ENCODE results near the gene ZNF490.
"Not testable (repeated sequence)": the region's sequence is repeated elsewhere in the genome, so short reads cannot be mapped to it uniquely, and the experiment has no call there.

Gene ZNF490

GRCh38 chr19:12610540-12611360 lies at the start of gene ZNF490, which contains the start of gene ZNF791:
TSS of gene ZNF490 (minus strand) at chr19:12610813. CDS start at chr19:12610680, 133 bp downstream.
TSS of gene ZNF791 (plus strand) at chr19:12610920. CDS start at chr19:12611080, 160 bp downstream.
- DNase-seq, result peak; percentile 96

GRCh38 chr19:12657966-12658365 lies 47.4 kb upstream of the ZNF490 start:
- DNase-seq, result no peak

GRCh38 chr19:12656899-12657571 lies 46.4 kb upstream of the ZNF490 start:
- DNase-seq, result no peak

GRCh38 chr19:12655546-12655945 lies 44.9 kb upstream of the ZNF490 start:
- no peak for DNase-seq

DNA sequence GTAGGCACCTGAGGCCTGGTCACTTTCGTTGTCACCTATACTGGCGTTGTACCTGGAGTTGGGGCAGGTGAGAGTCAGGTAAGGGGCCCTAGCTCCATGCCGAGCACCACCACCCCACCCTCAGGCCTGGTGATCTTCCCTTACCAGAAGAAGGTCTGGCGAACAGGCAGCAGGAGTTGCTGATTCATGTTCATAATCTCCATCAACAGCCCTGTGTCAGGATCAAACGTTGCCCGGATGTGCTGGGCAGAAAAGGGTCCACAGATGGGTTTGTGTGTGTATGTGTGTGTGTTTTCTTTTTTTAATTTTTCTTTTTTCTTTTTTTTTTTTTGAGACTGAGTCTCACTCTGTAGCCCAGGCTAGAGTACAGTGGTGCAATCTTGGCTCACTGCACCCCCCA lies 41.6 kb upstream of the ZNF490 start:
- DNase-seq, result no peak

GRCh38 chr19:12649941-12650340 lies 39.3 kb upstream of the ZNF490 start:
- no peak for DNase-seq

GRCh38 chr19:12648088-12648487 lies 37.5 kb upstream of the ZNF490 start:
- no peak for DNase-seq

GRCh38 chr19:12647490-12648071 lies 37.0 kb upstream of the ZNF490 start:
- DNase-seq, result peak; percentile 44

GRCh38 chr19:12647047-12647446 lies 36.4 kb upstream of the ZNF490 start:
- no peak for DNase-seq

DNA sequence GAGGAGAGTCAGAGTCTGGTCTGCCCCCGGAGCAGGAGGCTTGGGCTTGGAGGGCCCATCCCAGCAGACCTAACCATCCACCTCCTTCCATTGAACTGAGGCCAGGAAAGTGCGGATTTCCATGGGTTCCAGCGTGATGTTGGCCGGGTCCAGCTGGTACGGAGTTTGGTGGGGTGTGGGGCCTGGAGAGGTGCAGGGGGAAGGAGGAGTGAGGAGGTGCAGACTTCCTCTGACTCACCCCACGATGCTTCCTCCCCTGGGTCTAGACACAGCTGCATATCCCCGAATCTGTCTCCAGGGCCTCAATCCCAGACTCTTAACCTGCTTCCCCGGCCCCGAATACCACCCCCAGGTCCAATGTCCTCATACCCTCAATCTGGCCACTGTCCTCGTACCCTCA lies 35.9 kb upstream of the ZNF490 start:
- DNase-seq, result no peak

GRCh38 chr19:12643716-12644115 lies 33.1 kb upstream of the ZNF490 start:
- not testable (repeated sequence) for DNase-seq

DNA sequence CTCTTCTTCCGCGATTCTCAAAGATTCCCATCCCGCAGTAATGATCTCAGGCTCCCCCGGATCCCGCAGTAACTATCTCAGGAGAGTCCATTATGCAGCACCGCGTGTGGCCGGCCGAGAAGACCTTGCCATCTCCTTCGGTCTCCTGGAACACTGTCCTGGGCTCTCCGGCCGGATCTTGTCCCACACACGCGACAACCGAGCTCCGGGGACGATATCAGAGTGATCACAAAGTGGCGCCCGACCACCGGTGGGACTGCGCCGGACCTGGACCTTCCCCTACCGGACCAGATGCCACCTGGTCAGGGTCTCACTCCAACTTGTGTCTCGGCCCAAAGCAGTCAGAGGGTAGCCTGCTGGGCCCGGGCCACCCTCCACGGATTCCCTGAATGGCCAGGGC lies 31.9 kb upstream of the ZNF490 start:
- DNase-seq, result no peak

- no peak for DNase-seq
These were observed 30.8 kb upstream of the ZNF490 start for GRCh38 chr19:12641456-12641855.

DNA sequence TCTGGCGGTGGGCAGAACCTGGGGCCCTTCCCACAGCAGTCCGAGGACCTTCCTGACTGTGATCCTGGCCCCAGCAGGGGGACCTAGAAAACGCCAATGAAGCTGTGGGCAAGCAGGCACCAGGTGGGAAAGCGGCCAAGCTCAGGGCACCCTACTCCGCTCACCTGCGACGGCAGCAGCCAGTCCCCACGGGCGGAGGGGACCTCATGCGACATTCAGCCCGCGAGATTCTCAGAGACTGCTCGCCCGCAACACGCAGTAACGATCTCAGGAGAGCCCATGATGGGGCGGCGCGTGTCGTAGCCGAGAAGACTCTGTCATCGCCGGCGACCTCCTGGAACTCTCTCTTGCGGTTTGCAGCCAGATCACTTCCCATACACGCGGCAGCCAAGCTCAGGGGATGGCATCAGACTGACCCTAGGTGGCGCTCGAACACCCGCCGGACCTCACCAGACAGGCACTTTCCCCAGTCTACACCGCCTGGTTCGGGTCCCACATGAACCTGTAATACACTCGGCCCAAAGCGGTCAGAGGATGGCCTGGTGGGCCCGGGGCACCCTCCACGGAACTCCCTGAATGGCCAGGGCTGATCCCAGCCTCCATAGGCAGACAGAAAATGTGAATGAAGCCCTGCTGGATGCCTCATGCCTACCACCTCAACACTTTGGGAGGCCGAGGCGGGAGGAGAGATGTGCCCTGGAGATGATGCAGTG lies 29.4 kb upstream of the ZNF490 start:
- peak; percentile 91 for DNase-seq

GRCh38 chr19:12638611-12639182 lies 28.1 kb upstream of the ZNF490 start:
- no peak for DNase-seq

DNA sequence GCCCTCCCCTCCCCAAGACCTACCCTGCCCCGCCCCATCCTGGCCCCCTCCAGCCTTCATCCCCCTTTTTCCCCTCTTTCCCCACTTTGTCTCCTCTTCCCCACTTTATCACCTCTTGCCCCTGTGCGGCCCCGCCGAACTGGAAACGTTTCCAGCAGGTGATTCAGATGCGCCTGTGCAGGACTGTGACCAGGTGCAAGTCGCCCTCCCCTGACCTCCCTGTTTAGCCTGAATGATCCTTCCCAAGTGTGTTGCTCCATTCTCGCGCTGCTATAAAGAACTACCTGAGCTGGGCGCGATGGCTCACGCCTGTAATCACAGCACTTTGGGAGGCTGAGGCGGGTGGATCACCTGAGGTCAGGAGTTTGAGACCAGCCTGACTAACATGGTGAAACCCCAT lies 26.0 kb upstream of the ZNF490 start:
- no peak for DNase-seq

DNA sequence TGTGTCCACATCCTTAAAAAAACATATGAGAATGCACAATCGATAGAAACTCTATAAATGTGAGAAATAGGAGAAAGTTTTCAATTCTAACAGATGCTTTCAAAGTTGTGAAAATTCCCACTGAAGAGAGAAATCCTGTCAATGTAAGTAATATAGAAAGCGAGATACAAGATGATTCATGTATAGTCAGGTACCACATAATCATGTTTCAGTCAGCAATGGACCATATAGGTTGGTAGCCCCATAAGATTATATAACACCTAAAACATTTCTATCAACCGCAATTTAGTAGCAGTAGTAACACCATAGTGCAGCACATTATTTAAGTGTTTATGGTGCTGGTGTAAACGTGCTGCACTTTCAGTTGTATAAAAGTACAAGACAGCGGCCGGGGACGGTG lies 18.6 kb upstream of the ZNF490 start:
- DNase-seq, result no peak

DNA sequence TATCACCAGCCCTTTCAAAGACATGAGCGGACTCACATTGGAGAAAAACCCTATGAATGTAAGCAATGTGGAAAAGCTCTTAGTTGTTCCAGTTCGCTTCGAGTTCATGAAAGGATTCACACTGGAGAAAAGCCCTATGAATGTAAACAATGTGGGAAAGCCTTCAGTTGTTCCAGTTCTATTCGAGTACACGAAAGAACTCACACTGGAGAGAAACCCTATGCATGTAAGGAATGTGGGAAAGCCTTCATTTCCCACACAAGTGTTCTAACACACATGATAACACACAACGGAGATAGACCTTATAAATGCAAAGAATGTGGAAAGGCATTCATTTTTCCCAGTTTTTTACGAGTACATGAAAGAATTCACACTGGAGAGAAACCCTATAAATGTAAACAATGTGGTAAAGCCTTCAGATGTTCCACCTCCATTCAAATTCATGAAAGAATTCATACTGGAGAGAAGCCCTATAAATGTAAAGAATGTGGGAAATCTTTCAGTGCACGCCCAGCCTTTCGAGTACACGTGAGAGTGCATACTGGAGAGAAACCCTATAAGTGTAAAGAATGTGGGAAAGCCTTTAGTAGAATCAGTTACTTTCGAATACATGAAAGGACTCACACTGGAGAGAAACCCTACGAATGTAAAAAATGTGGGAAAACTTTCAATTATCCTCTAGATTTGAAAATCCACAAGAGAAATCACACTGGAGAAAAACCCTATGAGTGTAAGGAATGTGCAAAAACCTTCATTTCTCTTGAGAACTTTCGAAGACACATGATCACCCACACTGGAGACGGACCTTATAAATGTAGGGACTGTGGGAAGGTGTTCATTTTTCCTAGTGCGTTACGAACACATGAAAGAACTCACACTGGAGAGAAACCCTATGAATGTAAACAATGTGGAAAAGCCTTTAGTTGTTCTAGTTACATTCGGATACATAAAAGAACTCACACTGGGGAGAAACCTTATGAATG lies 17.7 kb upstream of the ZNF490 start:
- no peak for DNase-seq

- no peak for DNase-seq
These were observed 16.3 kb upstream of the ZNF490 start for GRCh38 chr19:12626958-12627357.

DNA sequence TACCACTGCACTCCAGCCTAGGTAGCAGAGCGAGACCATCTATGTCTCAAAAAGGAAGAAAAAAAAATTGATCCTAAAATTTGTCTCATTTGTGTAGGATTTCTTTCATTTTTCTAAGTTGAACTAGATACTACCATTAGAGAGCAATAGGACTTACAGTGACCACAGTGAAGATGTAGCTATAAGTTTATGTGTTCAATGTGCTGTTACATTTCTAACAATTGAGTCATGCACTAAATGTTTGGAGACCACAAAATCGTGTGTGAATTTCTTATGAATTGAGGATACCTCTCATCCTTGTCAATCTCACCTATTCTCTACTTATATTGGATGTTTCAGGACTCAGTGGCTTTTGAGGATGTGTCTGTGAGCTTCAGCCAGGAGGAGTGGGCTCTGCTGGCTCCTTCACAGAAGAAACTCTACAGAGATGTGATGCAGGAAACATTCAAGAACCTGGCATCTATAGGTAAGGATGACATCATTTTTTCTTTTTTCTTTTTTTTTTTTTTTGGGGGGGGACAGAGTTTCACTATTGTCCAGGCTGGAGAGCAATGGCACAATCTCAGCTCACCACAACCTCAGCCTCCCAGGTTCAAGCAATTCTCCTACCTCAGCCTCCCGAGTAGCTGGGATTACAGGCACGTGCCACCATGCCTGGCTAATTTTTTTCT lies 12.9 kb upstream of the ZNF490 start:
- no peak for DNase-seq
